NB4 (cell line): ENCODE measurements around the gene GLOD4.

Experiments used
- CTCF ChIP-seq: IDR thresholded peaks from one replicate; pipeline ENCODE4 v1.5.1; 2012; ENCODE audit warnings: low read depth, low read length
- POLR2A ChIP-seq: IDR thresholded peaks from 2 replicates; pipeline ENCODE4 v1.6.1; 2011; ENCODE audit warnings: mild to moderate bottlenecking; ENCODE audit not compliant: insufficient read length; ENCODE audit errors: extremely low read depth

- TF ChIP-seq CTCF (no peak), POLR2A (no peak)
Measured at GRCh38 chr17:721540-721937, 60.5 kb downstream of the GLOD4 start.
